ENCODE results near the gene TRIM56. TPM values are rescaled to one million over a fixed set of nuclear protein-coding genes. Genes with fewer than 3 reads are reported as not detected.
A peak's percentile ranks its signal among the peaks of the same experiment; 100 is the strongest.

TRIM56 gene
- total and polyA plus RNA-seq, 9 of the 15 experiments (the other 6 are each of a cell fraction or from before 2014, with no cell fraction given): 2.0 to 29.7 (median 11.6) TPM

DNA sequence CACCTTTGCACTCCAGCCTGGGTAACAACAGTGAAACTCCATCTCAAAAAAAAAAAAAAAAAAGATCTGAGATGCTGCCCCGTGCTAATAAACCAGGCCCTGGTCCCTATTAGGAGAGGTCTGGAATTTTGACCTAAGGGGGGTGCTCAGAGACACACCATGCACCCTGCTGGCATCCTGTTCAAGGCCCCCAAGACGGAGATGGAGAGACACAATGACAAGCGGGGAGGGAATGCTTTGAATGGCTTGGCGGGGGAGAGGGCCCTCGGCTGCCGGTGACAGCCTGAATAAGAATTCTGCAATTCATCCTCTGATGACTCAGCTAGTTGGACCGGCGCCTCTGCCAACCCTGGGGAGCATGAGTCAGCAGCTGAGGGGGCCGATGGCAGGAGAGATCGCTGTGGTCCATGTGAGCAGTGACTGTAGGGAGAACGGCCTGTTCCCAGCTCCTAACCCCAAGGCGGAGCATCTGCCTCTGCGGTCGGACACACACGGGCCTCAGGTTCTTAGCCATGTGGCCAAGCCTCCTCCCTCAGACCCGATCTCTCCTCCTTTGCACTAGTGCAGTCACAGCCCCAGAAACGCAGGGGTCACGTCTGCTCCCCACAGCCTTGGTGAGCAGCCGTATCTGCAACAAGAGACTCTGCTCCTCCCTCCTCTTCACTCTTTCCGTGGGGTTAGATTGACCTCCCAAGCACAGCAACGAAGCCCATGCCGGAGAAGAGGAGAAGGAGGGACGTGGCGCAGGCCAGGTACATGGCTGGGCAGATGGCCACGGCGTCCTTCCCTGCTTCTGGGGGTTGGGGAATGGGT lies 14.9 kb downstream of the TRIM56 start (continued):
- TF ChIP-seq FOXA3 (CRISPR knock-in tag; conservative IDR thresholded peaks at IDR 0.05 in 1 of 2, IDR thresholded peaks at IDR 0.05 in 1 of 2): no peak
- TF ChIP-seq BCL6 (CRISPR knock-in tag; IDR thresholded peaks at IDR 0.05): no peak
- TF ChIP-seq, protein P1, sequence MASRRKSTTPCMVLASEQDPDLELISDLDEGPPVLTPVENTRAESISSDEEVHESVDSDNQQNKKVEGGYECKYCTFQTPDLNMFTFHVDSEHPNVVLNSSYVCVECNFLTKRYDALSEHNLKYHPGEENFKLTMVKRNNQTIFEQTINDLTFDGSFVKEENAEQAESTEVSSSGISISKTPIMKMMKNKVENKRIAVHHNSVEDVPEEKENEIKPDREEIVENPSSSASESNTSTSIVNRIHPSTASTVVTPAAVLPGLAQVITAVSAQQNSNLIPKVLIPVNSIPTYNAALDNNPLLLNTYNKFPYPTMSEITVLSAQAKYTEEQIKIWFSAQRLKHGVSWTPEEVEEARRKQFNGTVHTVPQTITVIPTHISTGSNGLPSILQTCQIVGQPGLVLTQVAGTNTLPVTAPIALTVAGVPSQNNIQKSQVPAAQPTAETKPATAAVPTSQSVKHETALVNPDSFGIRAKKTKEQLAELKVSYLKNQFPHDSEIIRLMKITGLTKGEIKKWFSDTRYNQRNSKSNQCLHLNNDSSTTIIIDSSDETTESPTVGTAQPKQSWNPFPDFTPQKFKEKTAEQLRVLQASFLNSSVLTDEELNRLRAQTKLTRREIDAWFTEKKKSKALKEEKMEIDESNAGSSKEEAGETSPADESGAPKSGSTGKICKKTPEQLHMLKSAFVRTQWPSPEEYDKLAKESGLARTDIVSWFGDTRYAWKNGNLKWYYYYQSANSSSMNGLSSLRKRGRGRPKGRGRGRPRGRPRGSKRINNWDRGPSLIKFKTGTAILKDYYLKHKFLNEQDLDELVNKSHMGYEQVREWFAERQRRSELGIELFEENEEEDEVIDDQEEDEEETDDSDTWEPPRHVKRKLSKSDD (conservative IDR thresholded peaks at IDR 0.05; ENCODE audit: low read length): no peak
- TF ChIP-seq ZNF668 (CRISPR knock-in tag; IDR thresholded peaks at IDR 0.05): no peak
- TF ChIP-seq ZNF561 (CRISPR knock-in tag; conservative IDR thresholded peaks at IDR 0.05): no peak
- peak; percentile 70 for TF ChIP-seq CXXC5 (CRISPR knock-in tag; IDR thresholded peaks at IDR 0.05)
- TF ChIP-seq SOX6 (IDR thresholded peaks at IDR 0.05): peak; percentile 91
- TF ChIP-seq, protein P2, sequence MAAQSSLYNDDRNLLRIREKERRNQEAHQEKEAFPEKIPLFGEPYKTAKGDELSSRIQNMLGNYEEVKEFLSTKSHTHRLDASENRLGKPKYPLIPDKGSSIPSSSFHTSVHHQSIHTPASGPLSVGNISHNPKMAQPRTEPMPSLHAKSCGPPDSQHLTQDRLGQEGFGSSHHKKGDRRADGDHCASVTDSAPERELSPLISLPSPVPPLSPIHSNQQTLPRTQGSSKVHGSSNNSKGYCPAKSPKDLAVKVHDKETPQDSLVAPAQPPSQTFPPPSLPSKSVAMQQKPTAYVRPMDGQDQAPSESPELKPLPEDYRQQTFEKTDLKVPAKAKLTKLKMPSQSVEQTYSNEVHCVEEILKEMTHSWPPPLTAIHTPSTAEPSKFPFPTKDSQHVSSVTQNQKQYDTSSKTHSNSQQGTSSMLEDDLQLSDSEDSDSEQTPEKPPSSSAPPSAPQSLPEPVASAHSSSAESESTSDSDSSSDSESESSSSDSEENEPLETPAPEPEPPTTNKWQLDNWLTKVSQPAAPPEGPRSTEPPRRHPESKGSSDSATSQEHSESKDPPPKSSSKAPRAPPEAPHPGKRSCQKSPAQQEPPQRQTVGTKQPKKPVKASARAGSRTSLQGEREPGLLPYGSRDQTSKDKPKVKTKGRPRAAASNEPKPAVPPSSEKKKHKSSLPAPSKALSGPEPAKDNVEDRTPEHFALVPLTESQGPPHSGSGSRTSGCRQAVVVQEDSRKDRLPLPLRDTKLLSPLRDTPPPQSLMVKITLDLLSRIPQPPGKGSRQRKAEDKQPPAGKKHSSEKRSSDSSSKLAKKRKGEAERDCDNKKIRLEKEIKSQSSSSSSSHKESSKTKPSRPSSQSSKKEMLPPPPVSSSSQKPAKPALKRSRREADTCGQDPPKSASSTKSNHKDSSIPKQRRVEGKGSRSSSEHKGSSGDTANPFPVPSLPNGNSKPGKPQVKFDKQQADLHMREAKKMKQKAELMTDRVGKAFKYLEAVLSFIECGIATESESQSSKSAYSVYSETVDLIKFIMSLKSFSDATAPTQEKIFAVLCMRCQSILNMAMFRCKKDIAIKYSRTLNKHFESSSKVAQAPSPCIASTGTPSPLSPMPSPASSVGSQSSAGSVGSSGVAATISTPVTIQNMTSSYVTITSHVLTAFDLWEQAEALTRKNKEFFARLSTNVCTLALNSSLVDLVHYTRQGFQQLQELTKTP (IDR thresholded peaks at IDR 0.05; ENCODE audit: low read depth in 1 of 2, partially characterized antibody in 2 of 2): peak; percentile 16 to 75
- TF ChIP-seq ZKSCAN8 (CRISPR knock-in tag; IDR thresholded peaks at IDR 0.05): no peak
- TF ChIP-seq MAFG (tag; conservative IDR thresholded peaks at IDR 0.05): peak; percentile 100
- TF ChIP-seq FUS (optimal IDR thresholded peaks at IDR 0.05; ENCODE audit: low read depth, low read length): no peak
- TF ChIP-seq, protein P3, sequence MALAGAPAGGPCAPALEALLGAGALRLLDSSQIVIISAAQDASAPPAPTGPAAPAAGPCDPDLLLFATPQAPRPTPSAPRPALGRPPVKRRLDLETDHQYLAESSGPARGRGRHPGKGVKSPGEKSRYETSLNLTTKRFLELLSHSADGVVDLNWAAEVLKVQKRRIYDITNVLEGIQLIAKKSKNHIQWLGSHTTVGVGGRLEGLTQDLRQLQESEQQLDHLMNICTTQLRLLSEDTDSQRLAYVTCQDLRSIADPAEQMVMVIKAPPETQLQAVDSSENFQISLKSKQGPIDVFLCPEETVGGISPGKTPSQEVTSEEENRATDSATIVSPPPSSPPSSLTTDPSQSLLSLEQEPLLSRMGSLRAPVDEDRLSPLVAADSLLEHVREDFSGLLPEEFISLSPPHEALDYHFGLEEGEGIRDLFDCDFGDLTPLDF (CRISPR knock-in tag; IDR thresholded peaks at IDR 0.05): 0 out of 2 replicates have a peak, but pooled peaks have one; percentile 15
- no peak for TF ChIP-seq SIRT6 (IDR thresholded peaks at IDR 0.05; ENCODE audit: low read depth, low read length)
- TF ChIP-seq U2AF1 (optimal IDR thresholded peaks at IDR 0.05; ENCODE audit: low read depth, low read length): no peak
- peak; percentile 33; the same call in 1 of the 2 replicates for TF ChIP-seq MTA2 (IDR thresholded peaks at IDR 0.05; ENCODE audit: low read depth)
- TF ChIP-seq ETV1 (tag; conservative IDR thresholded peaks at IDR 0.05; ENCODE audit: low read depth): peak; percentile 59; the same call in 1 of the 2 replicates
- peak; percentile 10; the same call in 1 of the 2 replicates for TF ChIP-seq TAF7 (tag; IDR thresholded peaks at IDR 0.05)
- no peak for TF ChIP-seq CEBPG (CRISPR knock-in tag; IDR thresholded peaks at IDR 0.05)
- no peak for TF ChIP-seq CEBPG (tag; conservative IDR thresholded peaks at IDR 0.05 in 1 of 2, IDR thresholded peaks at IDR 0.05 in 1 of 2)
- TF ChIP-seq CBFB (CRISPR knock-in tag; IDR thresholded peaks at IDR 0.05): peak; percentile 92

All from K562 (cell line).